ENCODE measurements around the gene DAB2IP. TPM values are rescaled to one million over a fixed set of nuclear protein-coding genes. Genes with fewer than 3 reads are reported as not detected.

Gene DAB2IP
- total RNA-seq, 2 donors from 2014 or later: 51.6 to 83.2 TPM

DNA sequence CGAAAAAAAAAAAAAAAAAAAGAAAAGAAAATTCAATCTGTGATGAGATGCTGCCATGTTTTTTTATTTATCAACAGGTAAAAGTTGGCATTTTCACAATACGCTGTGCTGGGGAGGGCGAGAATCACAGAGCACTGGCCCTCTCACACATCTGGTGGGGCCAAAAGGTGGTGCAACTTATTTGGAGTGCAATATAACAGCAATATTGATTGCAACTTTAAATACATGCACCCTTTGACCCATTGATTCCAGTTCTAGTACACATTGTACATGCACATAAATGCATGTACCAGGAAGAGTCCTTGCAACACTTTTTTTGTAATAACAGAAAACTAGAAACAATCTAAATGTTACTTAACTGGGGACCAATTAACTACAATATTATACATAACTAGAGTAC is 159.1 kb downstream of the DAB2IP start:
- no peak for DNase-seq (ENCODE audit: low spot score)
- TF ChIP-seq POLR2A (IDR thresholded peaks at IDR 0.05): no peak
- no peak for TF ChIP-seq POLR2AphosphoS5 (IDR thresholded peaks at IDR 0.05)
- TF ChIP-seq, protein P1, sequence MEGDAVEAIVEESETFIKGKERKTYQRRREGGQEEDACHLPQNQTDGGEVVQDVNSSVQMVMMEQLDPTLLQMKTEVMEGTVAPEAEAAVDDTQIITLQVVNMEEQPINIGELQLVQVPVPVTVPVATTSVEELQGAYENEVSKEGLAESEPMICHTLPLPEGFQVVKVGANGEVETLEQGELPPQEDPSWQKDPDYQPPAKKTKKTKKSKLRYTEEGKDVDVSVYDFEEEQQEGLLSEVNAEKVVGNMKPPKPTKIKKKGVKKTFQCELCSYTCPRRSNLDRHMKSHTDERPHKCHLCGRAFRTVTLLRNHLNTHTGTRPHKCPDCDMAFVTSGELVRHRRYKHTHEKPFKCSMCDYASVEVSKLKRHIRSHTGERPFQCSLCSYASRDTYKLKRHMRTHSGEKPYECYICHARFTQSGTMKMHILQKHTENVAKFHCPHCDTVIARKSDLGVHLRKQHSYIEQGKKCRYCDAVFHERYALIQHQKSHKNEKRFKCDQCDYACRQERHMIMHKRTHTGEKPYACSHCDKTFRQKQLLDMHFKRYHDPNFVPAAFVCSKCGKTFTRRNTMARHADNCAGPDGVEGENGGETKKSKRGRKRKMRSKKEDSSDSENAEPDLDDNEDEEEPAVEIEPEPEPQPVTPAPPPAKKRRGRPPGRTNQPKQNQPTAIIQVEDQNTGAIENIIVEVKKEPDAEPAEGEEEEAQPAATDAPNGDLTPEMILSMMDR (IDR thresholded peaks at IDR 0.05): no peak
- H3K9me3 ChIP-seq: no peaks in the 10 kb centered on the region
- H3K4me3 ChIP-seq: no peak overlapping the region
- no peaks in the 10 kb centered on the region for H3K36me3 ChIP-seq
- intact Hi-C loops (cut with DNase I): no loop called here
- H3K27me3 ChIP-seq (replicated peaks; ENCODE audit: insufficient read depth): no peaks in the 10 kb centered on the region
- whole genome bisulfite sequencing: 81% methylated on average over 3 of the region's 3 CpGs
- H3K27ac ChIP-seq: no peak overlapping the region
- no peaks in the 10 kb centered on the region for H3K4me1 ChIP-seq (replicated peaks)

DNA sequence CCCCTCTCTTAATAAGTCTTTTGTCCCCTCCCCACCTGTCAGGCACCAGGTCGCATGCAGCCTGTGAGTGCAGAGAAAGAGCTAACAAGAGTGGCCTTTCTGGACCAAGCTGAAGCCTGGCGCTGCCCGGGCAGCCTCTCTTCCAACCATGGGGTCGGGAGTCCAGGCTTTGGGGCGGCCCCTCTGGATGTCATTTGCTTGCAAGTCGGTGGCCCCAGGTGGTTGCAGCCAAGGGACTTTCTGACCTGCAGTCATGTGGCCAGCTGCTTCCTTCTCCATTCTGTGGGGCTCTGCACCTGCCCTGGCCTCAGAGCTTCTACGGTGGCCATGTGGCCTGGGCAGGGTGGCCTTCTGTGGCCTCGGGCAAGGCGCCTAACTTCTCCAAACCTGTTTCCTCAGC is 159.7 kb downstream of the DAB2IP start:
- Histone ChIP-seq H3K9me3 (no peaks in the 10 kb centered on the region), H3K36me3 (no peaks in the 10 kb centered on the region), H3K27ac (no peak overlapping the region), H3K4me1 (replicated peaks) (no peaks in the 10 kb centered on the region), H3K4me3 (no peak overlapping the region), H3K27me3 (replicated peaks; ENCODE audit: insufficient read depth) (no peaks in the 10 kb centered on the region)
- TF ChIP-seq POLR2A (IDR thresholded peaks at IDR 0.05) (no peak), POLR2AphosphoS5 (IDR thresholded peaks at IDR 0.05) (no peak)
- TF ChIP-seq, protein P1 (IDR thresholded peaks at IDR 0.05): no peak
- WGBS: 90% methylated on average over 9 of the region's 9 CpGs
- DNase-seq (ENCODE audit: low spot score): no peak
- intact Hi-C loops (cut with DNase I): no loop called here

DNA sequence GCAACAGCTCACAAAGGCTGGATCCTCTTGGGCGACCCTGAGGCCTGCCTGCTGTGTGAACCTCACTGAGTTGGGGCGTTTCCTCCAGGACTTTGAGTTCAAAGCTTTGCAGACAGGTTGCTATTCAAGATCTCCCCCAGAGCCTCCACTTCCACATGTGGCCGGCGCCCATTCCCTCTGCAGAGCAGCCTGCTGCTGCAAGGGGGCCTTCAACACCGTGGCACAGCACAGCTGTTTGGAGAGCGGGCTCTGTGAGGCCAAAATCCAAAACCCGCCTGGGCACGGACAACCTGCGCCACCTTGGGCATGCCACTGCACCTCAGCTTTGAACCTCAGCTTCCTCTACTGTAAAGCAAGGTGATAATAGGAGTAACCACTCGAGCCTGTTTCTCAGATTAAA is 160.3 kb downstream of the DAB2IP start:
- intact Hi-C loops (cut with DNase I): no loop called here
- WGBS: 87% methylated on average over 10 of the region's 10 CpGs
- no peak for DNase-seq (ENCODE audit: low spot score)

DNA sequence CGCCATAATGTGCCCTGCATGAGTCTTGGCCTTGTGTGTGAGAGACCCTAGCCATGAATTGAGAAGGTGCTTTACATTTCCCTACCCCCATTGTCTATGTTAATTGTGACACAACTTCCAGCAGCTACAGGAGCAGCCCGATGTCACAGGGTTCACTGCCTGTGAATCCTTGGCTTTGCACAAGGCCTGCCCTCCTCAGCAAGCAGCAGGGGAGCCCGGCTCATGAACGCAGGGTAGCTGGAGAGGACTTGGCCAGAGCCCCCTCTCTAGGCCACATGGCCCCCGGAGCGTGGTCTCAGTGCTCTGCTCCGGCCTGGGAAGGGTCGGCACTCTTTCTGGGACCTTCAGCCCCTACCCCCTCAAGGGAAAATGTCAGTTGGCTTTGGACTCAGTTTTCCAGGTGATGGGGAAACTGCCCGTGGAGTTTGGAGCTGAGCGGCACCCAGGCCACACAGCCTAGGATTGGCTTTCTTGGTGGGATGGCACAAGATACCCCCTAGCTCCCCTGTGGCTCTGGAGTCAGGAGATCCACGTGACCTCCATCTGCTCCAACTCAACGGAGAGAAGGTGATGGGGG is 160.8 kb downstream of the DAB2IP start:
- no peaks in the 10 kb centered on the region for H3K36me3 ChIP-seq
- H3K27ac ChIP-seq: no peak overlapping the region
- no peaks in the 10 kb centered on the region for H3K4me1 ChIP-seq (replicated peaks)
- WGBS: 91% methylated on average over 12 of the region's 12 CpGs
- H3K27me3 ChIP-seq (replicated peaks; ENCODE audit: insufficient read depth): no peaks in the 10 kb centered on the region
- no peak overlapping the region for H3K4me3 ChIP-seq
- H3K9me3 ChIP-seq: no peaks in the 10 kb centered on the region
- intact Hi-C loops (cut with DNase I): no loop called here
- no peak for TF ChIP-seq POLR2A (IDR thresholded peaks at IDR 0.05)
- TF ChIP-seq, protein P1 (IDR thresholded peaks at IDR 0.05): no peak
- TF ChIP-seq POLR2AphosphoS5 (IDR thresholded peaks at IDR 0.05): no peak
- no peak for DNase-seq (ENCODE audit: low spot score)

More for the DNA sequence above, 160.3 kb downstream of the DAB2IP start:
- Histone ChIP-seq H3K4me1 (replicated peaks) (no peaks in the 10 kb centered on the region), H3K27ac (no peak overlapping the region), H3K27me3 (replicated peaks; ENCODE audit: insufficient read depth) (no peaks in the 10 kb centered on the region), H3K9me3 (no peaks in the 10 kb centered on the region), H3K4me3 (no peak overlapping the region), H3K36me3 (no peaks in the 10 kb centered on the region)
- TF ChIP-seq POLR2A (IDR thresholded peaks at IDR 0.05) (no peak), POLR2AphosphoS5 (IDR thresholded peaks at IDR 0.05) (no peak)
- TF ChIP-seq, protein P1 (IDR thresholded peaks at IDR 0.05): no peak

DNA sequence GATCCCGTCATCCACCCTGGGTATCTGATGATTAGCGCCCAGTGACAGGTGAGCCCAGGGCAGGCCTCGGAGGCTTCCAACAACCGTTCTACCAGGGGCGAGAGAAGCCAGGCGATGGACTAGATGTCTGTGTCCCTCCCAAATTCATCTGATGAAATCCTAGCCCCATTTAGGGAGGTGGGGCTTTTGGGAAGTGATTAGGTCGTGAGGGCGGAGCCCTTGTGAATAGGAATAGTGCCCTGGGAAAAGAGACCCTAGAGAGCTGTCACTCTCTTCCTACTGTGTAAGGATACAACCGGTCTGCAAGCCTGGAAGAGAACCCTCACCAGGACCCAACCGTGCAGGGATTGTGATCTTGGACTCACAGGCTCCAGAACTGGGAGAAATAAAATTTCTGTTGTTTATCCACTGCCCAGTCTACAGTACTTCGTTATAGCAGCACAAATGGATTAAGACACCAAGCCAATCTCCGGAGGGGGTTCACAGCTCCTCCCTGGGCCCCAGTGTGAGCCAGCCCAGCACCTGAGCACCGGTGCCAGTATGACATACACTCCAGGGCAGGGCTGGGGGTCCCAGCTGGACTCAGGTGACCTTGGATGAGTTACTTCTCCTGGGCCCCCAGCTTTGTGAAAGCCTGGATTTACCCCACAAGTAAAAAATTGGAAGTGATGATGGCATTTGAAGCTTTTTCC is 162.2 kb downstream of the DAB2IP start:
- Histone ChIP-seq H3K9me3 (no peaks in the 10 kb centered on the region), H3K4me1 (replicated peaks) (no peaks in the 10 kb centered on the region), H3K36me3 (no peaks in the 10 kb centered on the region), H3K4me3 (no peak overlapping the region), H3K27me3 (replicated peaks; ENCODE audit: insufficient read depth) (no peaks in the 10 kb centered on the region), H3K27ac (no peak overlapping the region)
- intact Hi-C loops (cut with DNase I): no loop called here
- WGBS: 88% methylated on average over 13 of the region's 13 CpGs
- no peak for DNase-seq (ENCODE audit: low spot score)
- TF ChIP-seq POLR2A (IDR thresholded peaks at IDR 0.05): no peak
- TF ChIP-seq, protein P1 (IDR thresholded peaks at IDR 0.05): no peak
- TF ChIP-seq POLR2AphosphoS5 (IDR thresholded peaks at IDR 0.05): no peak

Data from prostate gland (tissue), 2 donors.